Right lobe of liver (tissue), 4 donors: ENCODE measurements around the gene S100A10.

Experiments used
- CTCF ChIP-seq, 4 donors: fragments of 200-600 bp in 3 of 4; fragments of 450-650 bp in 1 of 4; IDR thresholded peaks; one replicate each; pipeline versions ENCODE4 v1.5.1 to v1.8.0; 2016 to 2022; ENCODE audit warnings: antibody characterized with exemption in 4 of 4, mild to moderate bottlenecking in 2 of 4
- POLR2A ChIP-seq: fragments of 450-650 bp; IDR thresholded peaks from one replicate; pipeline ENCODE4 v1.6.1; 2017; ENCODE audit warnings: antibody characterized with exemption, mild to moderate bottlenecking
- donor health status: DM: no; HTN: no; CAD: no.
- donor health status: DM: no; HTN: no; CAD: no.
- donor health status: DM: no; HTN: yes; CAD: no.

- TF ChIP-seq CTCF (IDR thresholded peaks at IDR 0.05), result no peak
- TF ChIP-seq POLR2A, result no peak
These were observed 7.0 kb downstream of the S100A10 start for GRCh38 chr1:151986501-151987190.
